Smooth muscle cell of the umbilical artery (primary cell): ENCODE results near the gene SLC23A2. TPM values are rescaled to one million over a fixed set of nuclear protein-coding genes. Genes with fewer than 3 reads are reported as not detected.

Source experiments
- total RNA-seq: library from RNA; depleted of rRNA; stranded (reverse); fragments of >200 nt; gene quantifications from 2 replicates; pipeline ENCODE4 v1.2.3, GENCODE V29; 2014

The SLC23A2 gene
- total RNA-seq: 13.7 and 17.6 TPM in 2 replicates

GRCh38 chr20:5001174-5002076, at the start of gene SLC23A2:
Gene SLC23A2 (minus strand): TSS chr20:5001510. CDS start chr20:4932562, 68,948 bp downstream.

Other genes starting within 250 kb of the SLC23A2 start
- gene RASSF2, start 177.9 kb downstream of the SLC23A2 start, total RNA-seq: 3.0 and 3.4 TPM in 2 replicates
- gene TMEM230, start 111.6 kb upstream of the SLC23A2 start, total RNA-seq: 67.4 and 72.5 TPM in 2 replicates
- gene PCNA, start 118.4 kb upstream of the SLC23A2 start, total RNA-seq: 77.8 and 127 TPM in 2 replicates
- gene CDS2, start 125.5 kb upstream of the SLC23A2 start, total RNA-seq: 26.1 and 30.3 TPM in 2 replicates